Hepatocyte (in vitro differentiated cells): ENCODE results near the gene CLEC2B. TPM values are rescaled to one million over a fixed set of nuclear protein-coding genes. Genes with fewer than 3 reads are reported as not detected.

Source experiments
- DNase-seq: peaks from one replicate; pipeline ENCODE4 v3.0.0-alpha.2; 2016; ENCODE audit warnings: low spot score
- H2AFZ ChIP-seq: fragments of 200-600 bp; sonication (generic); 2 replicates; pipeline ENCODE4 v1.6.0; 2016; ENCODE audit warnings: antibody characterized with exemption, mild to moderate bottlenecking
- H3K27ac ChIP-seq: fragments of 200-600 bp; sonication (generic); 2 replicates; pipeline ENCODE4 v1.5.1; 2016; ENCODE audit warnings: mild to moderate bottlenecking
- H3K27me3 ChIP-seq: fragments of 200-600 bp; sonication (generic); 2 replicates; pipeline ENCODE4 v1.6.1; 2016
- H3K36me3 ChIP-seq: fragments of 200-600 bp; sonication (generic); replicated peaks from 2 replicates; pipeline ENCODE4 v1.5.1; 2016; ENCODE audit warnings: low read depth; ENCODE audit not compliant: insufficient read depth
- H3K4me1 ChIP-seq: fragments of 200-600 bp; sonication (generic); 2 replicates; pipeline ENCODE4 v1.5.1; 2016; ENCODE audit warnings: mild to moderate bottlenecking, moderate library complexity; ENCODE audit not compliant: insufficient read depth
- H3K4me2 ChIP-seq: fragments of 200-600 bp; sonication (generic); 2 replicates; pipeline ENCODE4 v1.6.0; 2016
- H3K4me3 ChIP-seq: fragments of 200-600 bp; sonication (generic); 2 replicates; pipeline ENCODE4 v1.5.1; 2016; ENCODE audit warnings: mild to moderate bottlenecking
- H3K79me2 ChIP-seq: fragments of 200-600 bp; sonication (generic); 2 replicates; pipeline ENCODE4 v1.6.0; 2017; ENCODE audit warnings: mild to moderate bottlenecking
- H3K9me2 ChIP-seq: fragments of 200-600 bp; sonication (generic); replicated peaks from 2 replicates; pipeline ENCODE4 v1.6.0; 2017; ENCODE audit warnings: mild to moderate bottlenecking; ENCODE audit not compliant: insufficient read depth
- H3K9me3 ChIP-seq: fragments of 200-600 bp; sonication (generic); 2 replicates; pipeline ENCODE4 v1.5.1; 2016; ENCODE audit warnings: low read depth, mild to moderate bottlenecking
- H4K20me1 ChIP-seq: fragments of 200-600 bp; sonication (generic); 2 replicates; pipeline ENCODE4 v1.6.0; 2016; ENCODE audit warnings: mild to moderate bottlenecking; ENCODE audit not compliant: insufficient read depth, poor library complexity, severe bottlenecking
- EZH2 ChIP-seq: fragments of 200-600 bp; sonication (generic); IDR thresholded peaks from 2 replicates; pipeline ENCODE4 v1.6.1; 2016; ENCODE audit warnings: antibody characterized with exemption, mild to moderate bottlenecking, borderline replicate concordance
- EZH2phosphoT487 ChIP-seq: fragments of 200-600 bp; sonication (generic); IDR thresholded peaks from one replicate; pipeline ENCODE4 v1.6.1; 2018; ENCODE audit warnings: antibody characterized with exemption, mild to moderate bottlenecking, low read depth, moderate library complexity; ENCODE audit not compliant: unreplicated experiment, severe bottlenecking
- WGBS: methylation state at CpG from one replicate; pipeline ENCODE4 v1.1.6; 2016; ENCODE audit warnings: low lambda C conversion rate; ENCODE audit errors: missing lambda C conversion rate; 5-methylcytosine and 5-hydroxymethylcytosine counted together
- polyA plus RNA-seq: library from polyadenylated mRNA; unstranded; fragments of >200 nt; fragmentation: Nextera tagmentation; extraction: Ambion mirVana; gene quantifications from 2 replicates; pipeline ENCODE4 v1.2.1, GENCODE V29; 2016
- total RNA-seq: library from RNA; depleted of rRNA; stranded (reverse); fragments of >200 nt; gene quantifications from 2 replicates; pipeline ENCODE4 v1.2.3, GENCODE V29; 2014
- TF ChIP-seq, protein P1 (sequence below): fragments of 200-600 bp; sonication (generic); IDR thresholded peaks from 2 replicates; pipeline ENCODE4 v1.5.1; 2016; ENCODE audit warnings: antibody characterized with exemption, mild to moderate bottlenecking; ENCODE audit not compliant: poor library complexity

Gene CLEC2B
- total and polyA plus RNA-seq, 2 experiments from 2014 or later, result 4.9 to 5.7 TPM

GRCh38 chr12:9864913-9865675 is 4.1 kb downstream of the CLEC2B start:
- Histone ChIP-seq H3K27ac (no peak overlapping the region), H3K9me2 (no peaks in the 10 kb centered on the region), H3K27me3 (no peaks in the 10 kb centered on the region), H3K4me1 (peaks cover 3% of the 10 kb centered on the region), H2AFZ (no peak overlapping the region), H3K36me3 (no peaks in the 10 kb centered on the region), H3K9me3 (no peaks in the 10 kb centered on the region), H3K79me2 (no peaks in the 10 kb centered on the region), H4K20me1 (no peaks in the 10 kb centered on the region), H3K4me3 (no peak overlapping the region), H3K4me2 (no peak overlapping the region)
- no peak for DNase-seq
- WGBS, result 84% methylated on average over 4 of the region's 4 CpGs
- TF ChIP-seq EZH2, result no peak
- TF ChIP-seq EZH2phosphoT487, result no peak
- TF ChIP-seq, protein P1, sequence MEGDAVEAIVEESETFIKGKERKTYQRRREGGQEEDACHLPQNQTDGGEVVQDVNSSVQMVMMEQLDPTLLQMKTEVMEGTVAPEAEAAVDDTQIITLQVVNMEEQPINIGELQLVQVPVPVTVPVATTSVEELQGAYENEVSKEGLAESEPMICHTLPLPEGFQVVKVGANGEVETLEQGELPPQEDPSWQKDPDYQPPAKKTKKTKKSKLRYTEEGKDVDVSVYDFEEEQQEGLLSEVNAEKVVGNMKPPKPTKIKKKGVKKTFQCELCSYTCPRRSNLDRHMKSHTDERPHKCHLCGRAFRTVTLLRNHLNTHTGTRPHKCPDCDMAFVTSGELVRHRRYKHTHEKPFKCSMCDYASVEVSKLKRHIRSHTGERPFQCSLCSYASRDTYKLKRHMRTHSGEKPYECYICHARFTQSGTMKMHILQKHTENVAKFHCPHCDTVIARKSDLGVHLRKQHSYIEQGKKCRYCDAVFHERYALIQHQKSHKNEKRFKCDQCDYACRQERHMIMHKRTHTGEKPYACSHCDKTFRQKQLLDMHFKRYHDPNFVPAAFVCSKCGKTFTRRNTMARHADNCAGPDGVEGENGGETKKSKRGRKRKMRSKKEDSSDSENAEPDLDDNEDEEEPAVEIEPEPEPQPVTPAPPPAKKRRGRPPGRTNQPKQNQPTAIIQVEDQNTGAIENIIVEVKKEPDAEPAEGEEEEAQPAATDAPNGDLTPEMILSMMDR, result no peak

DNA sequence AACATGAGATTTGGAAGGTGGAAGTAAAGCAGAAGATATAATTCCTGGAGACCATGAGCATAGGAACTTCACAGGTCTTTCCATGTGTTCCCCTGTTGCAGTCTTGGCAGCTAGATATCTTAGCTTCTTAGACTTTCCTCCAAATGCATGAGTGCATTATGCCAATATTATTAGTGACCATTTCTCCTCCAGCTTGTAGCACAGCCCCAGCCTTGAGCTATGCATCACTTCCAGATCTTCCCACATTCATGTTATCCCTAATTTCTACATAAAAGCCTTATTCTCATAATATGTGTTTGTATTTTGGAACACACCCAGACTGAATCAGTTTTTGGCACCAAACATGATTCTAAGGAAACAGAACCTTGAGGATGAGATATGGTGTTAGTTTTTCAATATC is 11.0 kb downstream of the CLEC2B start:
- Histone ChIP-seq H2AFZ (no peak overlapping the region), H4K20me1 (no peaks in the 10 kb centered on the region), H3K79me2 (no peaks in the 10 kb centered on the region), H3K27ac (no peak overlapping the region), H3K36me3 (no peaks in the 10 kb centered on the region), H3K4me1 (no peaks in the 10 kb centered on the region), H3K27me3 (no peaks in the 10 kb centered on the region), H3K9me2 (no peaks in the 10 kb centered on the region), H3K9me3 (no peaks in the 10 kb centered on the region), H3K4me3 (no peak overlapping the region), H3K4me2 (no peak overlapping the region)
- TF ChIP-seq EZH2, result no peak
- no peak for TF ChIP-seq EZH2phosphoT487
- TF ChIP-seq, protein P1, result no peak
- no peak for DNase-seq

- Histone ChIP-seq H3K4me3 (no peak overlapping the region), H3K79me2 (no peaks in the 10 kb centered on the region), H3K27me3 (no peaks in the 10 kb centered on the region), H4K20me1 (no peaks in the 10 kb centered on the region), H3K27ac (no peak overlapping the region), H3K4me2 (no peak overlapping the region), H3K9me2 (no peaks in the 10 kb centered on the region), H3K4me1 (no peaks in the 10 kb centered on the region), H3K36me3 (no peaks in the 10 kb centered on the region), H2AFZ (no peak overlapping the region), H3K9me3 (no peaks in the 10 kb centered on the region)
- no peak for DNase-seq
- TF ChIP-seq EZH2, result no peak
- TF ChIP-seq, protein P1, result no peak
- no peak for TF ChIP-seq EZH2phosphoT487
- WGBS, result 76% methylated on average over 3 of the region's 3 CpGs
Measured at GRCh38 chr12:9856894-9857293, 12.3 kb downstream of the CLEC2B start.

- no peaks in the 10 kb centered on the region for H3K9me3 ChIP-seq
Measured at GRCh38 chr12:9856151-9856550, 13.0 kb downstream of the CLEC2B start.

More at GRCh38 chr12:9856151-9856550, 13.0 kb downstream of the CLEC2B start:
- Histone ChIP-seq H3K36me3 (no peaks in the 10 kb centered on the region), H3K4me3 (no peak overlapping the region), H2AFZ (no peak overlapping the region), H3K27ac (no peak overlapping the region), H3K4me2 (no peak overlapping the region), H4K20me1 (no peaks in the 10 kb centered on the region), H3K27me3 (no peaks in the 10 kb centered on the region), H3K79me2 (no peaks in the 10 kb centered on the region), H3K9me2 (no peaks in the 10 kb centered on the region), H3K4me1 (no peaks in the 10 kb centered on the region)
- 87% methylated on average over 1 of the region's 1 CpG for WGBS
- no peak for DNase-seq
- no peak for TF ChIP-seq EZH2phosphoT487
- TF ChIP-seq, protein P1, result no peak
- TF ChIP-seq EZH2, result no peak
